ENCODE results near the gene UBR4. TPM values are rescaled to one million over a fixed set of nuclear protein-coding genes. Genes with fewer than 3 reads are reported as not detected.
"Not testable (repeated sequence)": the region's sequence is repeated elsewhere in the genome, so short reads cannot be mapped to it uniquely, and the experiment has no call there.

The UBR4 gene
- total RNA-seq, 1 donor from 2014 or later, result 66.1 TPM

GRCh38 chr1:19190468-19190867 lies 19.6 kb downstream of the UBR4 start:
- Histone ChIP-seq H3K27me3 (ENCODE audit: control insufficient read depth, insufficient read depth, low read length) (no peaks in the 10 kb centered on the region), H3K36me3 (ENCODE audit: control insufficient read depth, insufficient read depth, low read length) (peaks cover 28% of the 10 kb centered on the region), H3K4me3 (ENCODE audit: low read depth, low read length) (no peak overlapping the region)
- FAIRE-seq, result no peak
- TF ChIP-seq, protein P1, sequence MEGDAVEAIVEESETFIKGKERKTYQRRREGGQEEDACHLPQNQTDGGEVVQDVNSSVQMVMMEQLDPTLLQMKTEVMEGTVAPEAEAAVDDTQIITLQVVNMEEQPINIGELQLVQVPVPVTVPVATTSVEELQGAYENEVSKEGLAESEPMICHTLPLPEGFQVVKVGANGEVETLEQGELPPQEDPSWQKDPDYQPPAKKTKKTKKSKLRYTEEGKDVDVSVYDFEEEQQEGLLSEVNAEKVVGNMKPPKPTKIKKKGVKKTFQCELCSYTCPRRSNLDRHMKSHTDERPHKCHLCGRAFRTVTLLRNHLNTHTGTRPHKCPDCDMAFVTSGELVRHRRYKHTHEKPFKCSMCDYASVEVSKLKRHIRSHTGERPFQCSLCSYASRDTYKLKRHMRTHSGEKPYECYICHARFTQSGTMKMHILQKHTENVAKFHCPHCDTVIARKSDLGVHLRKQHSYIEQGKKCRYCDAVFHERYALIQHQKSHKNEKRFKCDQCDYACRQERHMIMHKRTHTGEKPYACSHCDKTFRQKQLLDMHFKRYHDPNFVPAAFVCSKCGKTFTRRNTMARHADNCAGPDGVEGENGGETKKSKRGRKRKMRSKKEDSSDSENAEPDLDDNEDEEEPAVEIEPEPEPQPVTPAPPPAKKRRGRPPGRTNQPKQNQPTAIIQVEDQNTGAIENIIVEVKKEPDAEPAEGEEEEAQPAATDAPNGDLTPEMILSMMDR (IDR thresholded peaks at IDR 0.05; ENCODE audit: insufficient read depth, low read length, severe bottlenecking), result no peak
- no peak for DNase-seq (ENCODE audit: low read depth)

DNA sequence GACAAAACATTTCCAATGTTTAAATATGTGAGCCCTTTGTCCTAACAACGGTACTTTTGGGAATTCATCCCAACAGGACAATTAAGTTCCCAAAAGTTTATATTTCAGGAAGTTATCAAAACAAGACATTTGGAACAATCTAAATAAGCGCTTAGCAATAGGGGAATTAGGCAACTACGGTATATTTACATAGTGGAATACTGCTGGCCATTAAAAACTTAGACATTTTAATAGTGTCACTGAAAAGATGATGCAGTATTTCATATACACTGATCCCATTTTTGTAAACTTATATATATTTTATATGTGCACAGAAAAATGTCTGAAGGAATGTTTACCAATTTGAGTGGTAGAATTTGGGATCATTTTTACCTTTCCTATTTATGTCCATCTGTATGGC lies 20.8 kb downstream of the UBR4 start:
- FAIRE-seq, result no peak
- H3K4me3 ChIP-seq (ENCODE audit: low read depth, low read length), result no peak overlapping the region
- no peaks in the 10 kb centered on the region for H3K27me3 ChIP-seq (ENCODE audit: control insufficient read depth, insufficient read depth, low read length)
- DNase-seq (ENCODE audit: low read depth), result no peak
- peaks cover 30% of the 10 kb centered on the region for H3K36me3 ChIP-seq (ENCODE audit: control insufficient read depth, insufficient read depth, low read length)
- TF ChIP-seq, protein P1 (IDR thresholded peaks at IDR 0.05; ENCODE audit: insufficient read depth, low read length, severe bottlenecking), result no peak

- DNase-seq (ENCODE audit: low read depth), result no peak
- Histone ChIP-seq H3K4me3 (ENCODE audit: low read depth, low read length) (no peak overlapping the region), H3K27me3 (ENCODE audit: control insufficient read depth, insufficient read depth, low read length) (no peaks in the 10 kb centered on the region), H3K36me3 (ENCODE audit: control insufficient read depth, insufficient read depth, low read length) (peaks cover 27% of the 10 kb centered on the region)
- FAIRE-seq, result no peak
- TF ChIP-seq, protein P1 (IDR thresholded peaks at IDR 0.05; ENCODE audit: insufficient read depth, low read length, severe bottlenecking), result no peak
Observed at GRCh38 chr1:19187852-19188251, 22.2 kb downstream of the UBR4 start.

DNA sequence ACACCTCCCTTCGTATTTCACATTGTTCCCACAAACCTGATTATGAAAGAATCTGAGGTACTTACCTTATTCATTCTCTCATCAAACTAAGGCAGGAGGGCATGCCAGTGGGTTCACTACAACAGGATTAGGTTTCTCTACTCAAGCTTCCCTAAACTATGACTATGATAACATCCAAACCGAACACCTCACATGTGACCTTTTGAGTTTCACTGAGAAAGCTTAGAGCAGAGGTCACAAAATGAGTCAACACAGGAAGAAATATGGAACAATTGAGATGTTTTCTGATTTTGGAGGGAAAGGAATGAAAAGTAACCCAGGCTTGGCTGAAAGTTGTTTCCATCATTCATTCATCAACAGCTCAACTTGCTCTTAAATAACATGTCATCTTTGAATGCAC lies 24.1 kb downstream of the UBR4 start:
- Histone ChIP-seq H3K27me3 (ENCODE audit: control insufficient read depth, insufficient read depth, low read length) (no peaks in the 10 kb centered on the region), H3K36me3 (ENCODE audit: control insufficient read depth, insufficient read depth, low read length) (peaks cover 27% of the 10 kb centered on the region), H3K4me3 (ENCODE audit: low read depth, low read length) (no peak overlapping the region)
- FAIRE-seq (no peak), DNase-seq (ENCODE audit: low read depth) (no peak)
- TF ChIP-seq, protein P1 (IDR thresholded peaks at IDR 0.05; ENCODE audit: insufficient read depth, low read length, severe bottlenecking), result no peak

DNA sequence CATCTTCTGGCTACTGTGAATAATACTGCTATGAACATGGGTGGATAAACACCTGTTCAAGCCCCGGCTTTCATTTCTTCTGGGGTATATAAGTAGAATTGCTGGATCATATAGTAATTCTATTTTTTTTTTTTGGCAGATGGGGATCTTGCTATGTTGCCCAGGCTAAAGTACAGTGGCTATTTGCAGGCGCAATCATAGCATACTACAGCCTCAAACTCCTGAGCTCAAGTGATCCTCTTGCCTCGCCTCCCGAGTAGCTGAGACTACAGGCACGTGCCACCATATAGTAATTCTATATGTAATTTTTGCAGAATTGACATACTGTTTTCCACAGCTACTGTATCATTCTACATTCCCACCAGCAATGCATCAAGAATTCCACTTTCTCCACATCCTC lies 27.8 kb downstream of the UBR4 start:
- Histone ChIP-seq H3K27me3 (ENCODE audit: control insufficient read depth, insufficient read depth, low read length) (no peaks in the 10 kb centered on the region), H3K36me3 (ENCODE audit: control insufficient read depth, insufficient read depth, low read length) (peaks cover 24% of the 10 kb centered on the region), H3K4me3 (ENCODE audit: low read depth, low read length) (no peak overlapping the region)
- DNase-seq (ENCODE audit: low read depth) (no peak), FAIRE-seq (no peak)
- TF ChIP-seq, protein P1 (IDR thresholded peaks at IDR 0.05; ENCODE audit: insufficient read depth, low read length, severe bottlenecking), result no peak

GRCh38 chr1:19180265-19180657 lies 29.8 kb downstream of the UBR4 start:
- DNase-seq (ENCODE audit: low read depth); FAIRE-seq; H3K27me3 ChIP-seq (ENCODE audit: control insufficient read depth, insufficient read depth, low read length); H3K4me3 ChIP-seq (ENCODE audit: low read depth, low read length): not testable (repeated sequence)
- H3K36me3 ChIP-seq (ENCODE audit: control insufficient read depth, insufficient read depth, low read length), result peaks cover 24% of the 10 kb centered on the region
